IPS-11a (cell line): ENCODE measurements around the gene HCFC2.

ENCODE experiments used
- H3K4me3 ChIP-seq: one replicate; pipeline ENCODE4 v1.5.1; 2013; ENCODE audit warnings: low read depth, low read length, control low read depth

HCFC2 gene

DNA sequence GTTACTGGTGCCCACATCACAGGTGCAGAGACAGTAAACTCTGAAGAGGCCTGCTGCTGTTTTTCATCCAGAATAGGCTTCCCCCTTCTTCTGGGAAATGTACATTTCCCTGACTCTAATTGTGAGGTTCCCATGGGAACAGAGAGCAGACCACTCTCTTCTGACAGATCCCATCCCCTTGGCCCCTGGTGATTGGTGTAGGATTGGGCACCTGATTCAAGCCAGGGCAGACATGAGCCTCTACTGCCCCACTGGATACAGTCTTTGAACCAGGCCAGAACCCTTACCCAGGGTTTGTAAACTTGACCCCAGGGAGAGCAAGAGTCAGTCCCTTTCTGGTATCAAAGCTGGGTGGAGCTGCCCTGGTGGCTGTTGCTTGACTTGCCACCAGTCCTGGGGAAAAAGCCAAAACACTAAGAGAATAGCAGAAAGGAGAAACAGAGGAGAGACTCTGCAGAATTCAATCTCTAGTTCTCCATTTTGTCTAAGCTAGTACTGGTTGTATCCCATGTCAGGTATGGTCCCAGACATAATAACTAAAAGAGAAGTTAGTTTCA is 88.4 kb downstream of the HCFC2 start:
- H3K4me3 ChIP-seq = no peak overlapping the region

DNA sequence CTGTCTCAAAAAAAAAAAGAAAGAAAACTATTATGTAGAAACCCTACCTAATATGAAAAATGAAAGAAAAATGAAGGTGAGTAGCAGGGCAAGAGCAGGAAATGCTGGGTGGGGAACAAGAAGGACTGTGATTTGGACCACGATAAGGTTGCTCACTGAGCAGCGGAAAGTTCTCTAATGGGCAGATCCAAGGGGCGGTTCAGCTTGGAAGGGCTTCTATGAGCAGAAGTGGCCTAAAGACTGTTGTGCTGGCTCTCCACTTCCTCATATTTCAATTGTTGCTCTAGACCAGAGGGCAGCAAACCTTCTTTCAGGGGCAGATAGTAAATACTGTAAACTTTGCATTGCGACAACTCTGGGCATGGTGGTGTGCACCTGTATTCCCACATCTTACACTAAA is 90.0 kb downstream of the HCFC2 start:
- H3K4me3 ChIP-seq = no peak overlapping the region

DNA sequence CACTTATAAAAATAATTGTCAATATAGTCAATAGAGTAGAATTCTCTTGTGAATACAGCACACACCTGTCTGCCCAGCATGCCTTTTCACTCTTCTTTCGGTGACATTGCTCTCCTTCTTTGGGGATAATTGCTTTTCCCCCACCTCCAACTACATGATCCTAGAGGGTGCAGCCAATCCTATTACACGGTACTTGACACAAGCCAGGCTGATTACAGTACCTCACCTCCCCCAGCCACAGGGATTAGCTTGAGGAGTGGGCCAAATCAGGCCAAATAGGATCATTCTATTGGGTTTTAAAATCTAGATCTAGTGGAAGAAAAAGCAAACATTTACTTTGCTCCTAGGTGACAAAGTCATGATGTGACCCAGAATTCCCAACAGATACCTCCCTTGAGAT is 90.5 kb downstream of the HCFC2 start:
- H3K4me3 ChIP-seq = no peak overlapping the region
